OCI-LY3 (cell line): ENCODE results near the gene CAD.

Experiments
- EZH2phosphoT487 ChIP-seq: fragments of 200-600 bp; shearing (Covaris generic); IDR thresholded peaks from 2 replicates; pipeline ENCODE4 v1.6.1; 2018; ENCODE audit warnings: antibody characterized with exemption, mixed run types, low read depth
- TF ChIP-seq, protein P1 (sequence below): fragments of 200-600, 300-600 bp; sonication (generic); IDR thresholded peaks from 2 replicates; pipeline ENCODE4 v1.5.1; 2014; ENCODE audit warnings: antibody characterized with exemption, low read length, low read depth

- TF ChIP-seq, protein P1, sequence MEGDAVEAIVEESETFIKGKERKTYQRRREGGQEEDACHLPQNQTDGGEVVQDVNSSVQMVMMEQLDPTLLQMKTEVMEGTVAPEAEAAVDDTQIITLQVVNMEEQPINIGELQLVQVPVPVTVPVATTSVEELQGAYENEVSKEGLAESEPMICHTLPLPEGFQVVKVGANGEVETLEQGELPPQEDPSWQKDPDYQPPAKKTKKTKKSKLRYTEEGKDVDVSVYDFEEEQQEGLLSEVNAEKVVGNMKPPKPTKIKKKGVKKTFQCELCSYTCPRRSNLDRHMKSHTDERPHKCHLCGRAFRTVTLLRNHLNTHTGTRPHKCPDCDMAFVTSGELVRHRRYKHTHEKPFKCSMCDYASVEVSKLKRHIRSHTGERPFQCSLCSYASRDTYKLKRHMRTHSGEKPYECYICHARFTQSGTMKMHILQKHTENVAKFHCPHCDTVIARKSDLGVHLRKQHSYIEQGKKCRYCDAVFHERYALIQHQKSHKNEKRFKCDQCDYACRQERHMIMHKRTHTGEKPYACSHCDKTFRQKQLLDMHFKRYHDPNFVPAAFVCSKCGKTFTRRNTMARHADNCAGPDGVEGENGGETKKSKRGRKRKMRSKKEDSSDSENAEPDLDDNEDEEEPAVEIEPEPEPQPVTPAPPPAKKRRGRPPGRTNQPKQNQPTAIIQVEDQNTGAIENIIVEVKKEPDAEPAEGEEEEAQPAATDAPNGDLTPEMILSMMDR, result no peak
- no peak for TF ChIP-seq EZH2phosphoT487
These were observed 31.7 kb upstream of the CAD start for GRCh38 chr2:27185331-27186026.
